Activated naive CD4-positive, alpha-beta T cell treated with anti-CD3 and anti-CD28 coated beads, Interleukin-2, amount 50 U/mL, for 24 hours (primary cell): Measurements from ENCODE around the gene NIPAL3.
"Not testable (repeated sequence)": the region's sequence is repeated elsewhere in the genome, so short reads cannot be mapped to it uniquely, and the experiment has no call there.

Experiments used
- H3K27ac Mint-ChIP-seq: one replicate; pipeline ENCODE4 v1.8.0; 2021; ENCODE audit warnings: mild to moderate bottlenecking, mixed read lengths
- H3K27me3 Mint-ChIP-seq: one replicate; pipeline ENCODE4 v1.8.0; 2021; ENCODE audit warnings: mixed read lengths
- H3K36me3 Mint-ChIP-seq: one replicate; pipeline ENCODE4 v1.8.0; 2021; ENCODE audit warnings: mixed read lengths
- H3K4me1 Mint-ChIP-seq: one replicate; pipeline ENCODE4 v1.8.0; 2021; ENCODE audit warnings: mixed read lengths
- H3K4me3 Mint-ChIP-seq: one replicate; pipeline ENCODE4 v1.8.0; 2021; ENCODE audit warnings: mild to moderate bottlenecking, mixed read lengths
- H3K9me3 Mint-ChIP-seq: one replicate; pipeline ENCODE4 v1.8.0; 2021; ENCODE audit warnings: mixed read lengths

Gene NIPAL3

DNA sequence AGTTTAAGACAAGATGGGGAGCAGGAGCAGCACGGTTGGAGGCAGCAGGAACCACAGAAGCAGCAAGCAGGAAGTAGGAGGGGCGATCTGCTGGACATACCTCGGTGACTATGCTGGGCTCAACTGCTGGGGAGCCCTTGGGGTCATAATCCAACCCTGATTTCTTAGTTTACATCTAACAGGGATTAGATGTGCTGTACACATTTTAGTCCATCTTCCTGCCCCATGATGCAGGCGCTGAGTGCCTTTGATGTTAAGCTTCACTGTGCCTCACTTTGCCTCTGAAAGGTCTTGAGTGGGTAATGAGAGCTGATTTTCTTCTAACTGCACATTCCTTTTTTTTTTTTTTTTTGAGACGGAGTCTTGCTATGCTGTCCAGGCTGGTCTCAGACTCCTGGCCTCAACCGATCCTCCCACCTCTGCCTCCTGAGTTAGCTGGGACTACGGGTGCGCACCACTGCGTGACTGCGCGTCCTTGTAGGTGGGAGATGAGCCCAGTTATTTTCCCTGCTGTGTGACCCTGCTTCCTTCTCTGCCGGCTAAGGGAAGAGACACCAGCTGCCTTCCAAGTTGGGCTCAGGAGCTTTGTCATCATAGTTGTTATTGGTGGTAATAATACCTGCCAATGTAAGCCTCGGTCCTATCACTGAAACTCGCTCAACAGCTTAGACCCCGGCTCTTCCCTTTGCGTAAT is 85.9 kb downstream of the NIPAL3 start:
- Mint-ChIP-seq H3K27ac (peak overlapping the region; percentile 97), H3K4me3 (peak overlapping the region; percentile 85), H3K9me3 (peaks cover 7% of the 10 kb centered on the region), H3K36me3 (peaks cover 3% of the 10 kb centered on the region), H3K27me3 (no peaks in the 10 kb centered on the region), H3K4me1 (peaks cover 68% of the 10 kb centered on the region)

DNA sequence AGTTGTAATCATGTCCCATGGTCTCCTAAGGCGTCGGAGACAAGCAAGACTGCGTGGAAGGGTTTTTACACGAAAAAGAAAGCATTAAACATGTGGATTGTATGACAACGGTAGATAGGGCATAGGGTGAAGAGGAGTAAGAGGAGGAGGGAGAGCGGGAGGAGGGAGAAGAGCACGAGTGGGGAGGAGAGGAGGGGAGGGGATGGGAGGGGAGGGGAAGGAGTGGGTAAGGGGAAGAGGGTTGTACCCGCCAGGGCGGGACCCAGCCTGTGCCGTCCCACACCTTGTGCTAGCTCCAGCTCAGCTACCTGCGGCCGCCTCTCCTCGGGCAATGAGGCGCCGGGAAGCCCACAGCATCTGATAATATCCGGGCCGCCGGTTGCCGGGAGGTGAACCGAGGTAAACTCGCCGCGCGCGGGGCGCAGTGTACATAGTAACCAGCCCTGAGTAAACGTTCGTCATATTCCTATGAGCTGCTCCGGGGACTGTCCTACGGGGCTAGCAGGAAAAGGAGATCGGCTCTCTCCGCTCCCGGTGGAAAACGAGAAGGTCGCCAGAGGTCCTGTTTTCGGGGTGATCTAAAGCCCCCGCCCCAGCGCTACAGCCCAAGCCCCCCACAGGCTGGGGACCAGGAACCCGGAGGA is 86.6 kb downstream of the NIPAL3 start:
- Mint-ChIP-seq H3K4me1 (peaks cover 72% of the 10 kb centered on the region), H3K36me3 (peaks cover 3% of the 10 kb centered on the region), H3K27me3 (no peaks in the 10 kb centered on the region), H3K4me3 (peak overlapping the region; percentile 85), H3K27ac (peak overlapping the region; percentile 97), H3K9me3 (peaks cover 7% of the 10 kb centered on the region)

DNA sequence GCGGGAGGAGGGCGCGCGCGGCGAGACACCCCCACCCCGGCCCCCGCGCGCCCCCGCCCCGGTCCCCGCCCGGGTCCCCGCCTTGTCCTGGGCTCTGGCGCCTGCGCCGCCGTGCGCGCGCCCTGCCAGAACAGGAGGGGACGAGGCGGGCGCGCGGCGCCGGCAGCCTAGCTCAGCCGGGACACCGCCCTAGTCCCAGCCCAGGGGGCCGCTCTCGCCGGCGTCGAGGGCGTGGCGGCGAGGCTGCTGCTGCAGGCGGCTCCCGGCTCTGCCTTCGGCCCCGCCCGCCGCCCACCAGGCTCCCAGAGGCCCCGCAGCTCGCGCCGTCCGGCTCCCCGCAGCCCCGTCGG is 87.1 kb downstream of the NIPAL3 start, which contains the start of gene RCAN3:
Gene RCAN3, plus strand, starts transcription at position 128 of the 350 bp plus-strand sequence. CDS start 11,537 bp downstream, outside the sequence.
- Mint-ChIP-seq H3K36me3 (peaks cover 3% of the 10 kb centered on the region), H3K9me3 (peaks cover 7% of the 10 kb centered on the region), H3K4me3 (peak within 1 kb of the TSS; percentile 99), H3K27ac (peak within 1 kb of the TSS; percentile 99), H3K27me3 (no peaks in the 10 kb centered on the region), H3K4me1 (peaks cover 76% of the 10 kb centered on the region)

DNA sequence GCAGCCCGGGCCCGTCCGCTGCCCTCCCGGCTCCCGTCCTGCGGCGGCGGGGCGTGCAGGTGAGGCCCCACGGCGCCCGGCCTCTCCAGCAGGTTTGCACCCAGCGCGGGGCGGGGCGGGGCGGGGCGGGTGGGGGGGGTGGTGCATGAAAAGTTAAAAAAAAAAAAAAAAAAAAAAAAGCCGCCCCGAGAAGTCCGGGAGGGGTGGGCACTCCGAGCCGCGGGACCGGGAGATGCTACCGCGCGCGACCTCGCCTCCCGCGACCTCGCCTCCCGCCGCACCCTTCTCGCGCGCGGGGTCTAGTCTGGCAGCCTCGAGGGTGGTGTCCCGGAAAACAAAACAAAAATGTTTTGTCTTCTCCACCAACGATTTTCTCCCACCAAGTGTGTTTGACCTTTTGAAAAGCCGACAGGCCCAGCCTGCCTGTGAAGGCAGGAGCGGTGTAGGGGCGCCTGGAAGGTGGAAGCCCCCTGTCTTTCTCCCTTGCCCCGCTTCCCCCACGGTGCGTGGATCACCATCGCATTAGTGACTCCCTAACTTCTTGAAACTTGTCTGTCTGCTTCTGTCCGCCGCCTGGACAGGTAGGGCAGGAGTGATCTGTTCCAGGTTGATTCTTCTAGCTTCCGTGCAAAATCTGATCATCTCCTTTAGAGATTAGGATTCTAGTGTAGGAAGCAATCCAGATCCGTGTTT is 87.6 kb downstream of the NIPAL3 start:
- Mint-ChIP-seq H3K27me3 (no peaks in the 10 kb centered on the region), H3K27ac (peak overlapping the region; percentile 99), H3K4me1 (peaks cover 79% of the 10 kb centered on the region), H3K9me3 (peaks cover 7% of the 10 kb centered on the region), H3K4me3 (peak overlapping the region; percentile 99), H3K36me3 (peaks cover 3% of the 10 kb centered on the region)

DNA sequence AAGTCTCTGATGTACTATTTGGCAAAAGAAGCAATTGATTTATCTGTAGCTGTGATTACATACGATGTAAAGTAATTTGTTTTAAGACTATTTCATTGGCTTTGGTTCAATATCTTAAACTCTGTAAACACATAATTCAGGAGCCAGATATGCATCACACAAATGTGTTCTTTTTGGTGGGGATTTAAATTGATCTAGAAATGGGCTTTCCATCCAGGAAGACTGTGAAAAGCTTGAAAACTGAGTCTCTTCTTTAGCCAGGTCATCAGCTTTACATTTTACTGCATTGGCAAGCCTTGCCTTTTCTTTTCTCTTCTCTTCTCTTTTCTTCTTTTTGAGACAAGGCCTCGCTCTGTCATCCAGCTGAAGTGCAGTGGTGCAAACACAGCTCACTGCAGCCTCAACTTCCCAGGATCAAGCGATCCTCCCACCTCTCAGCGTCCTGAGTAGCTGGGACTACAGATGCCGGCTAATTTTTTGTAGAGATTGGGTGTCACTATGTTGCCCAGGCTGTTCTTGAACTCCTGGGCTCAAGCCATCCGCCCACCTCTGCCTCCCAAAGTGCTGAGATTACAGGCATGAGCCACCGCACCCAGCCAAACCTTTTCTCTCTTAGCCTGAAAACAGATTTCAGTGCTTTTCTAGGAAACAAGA is 88.4 kb downstream of the NIPAL3 start:
- Mint-ChIP-seq H3K27ac (peak overlapping the region; percentile 99), H3K4me1 (peaks cover 79% of the 10 kb centered on the region), H3K27me3 (no peaks in the 10 kb centered on the region), H3K4me3 (peak overlapping the region; percentile 99), H3K9me3 (peaks cover 5% of the 10 kb centered on the region), H3K36me3 (peaks cover 5% of the 10 kb centered on the region)

DNA sequence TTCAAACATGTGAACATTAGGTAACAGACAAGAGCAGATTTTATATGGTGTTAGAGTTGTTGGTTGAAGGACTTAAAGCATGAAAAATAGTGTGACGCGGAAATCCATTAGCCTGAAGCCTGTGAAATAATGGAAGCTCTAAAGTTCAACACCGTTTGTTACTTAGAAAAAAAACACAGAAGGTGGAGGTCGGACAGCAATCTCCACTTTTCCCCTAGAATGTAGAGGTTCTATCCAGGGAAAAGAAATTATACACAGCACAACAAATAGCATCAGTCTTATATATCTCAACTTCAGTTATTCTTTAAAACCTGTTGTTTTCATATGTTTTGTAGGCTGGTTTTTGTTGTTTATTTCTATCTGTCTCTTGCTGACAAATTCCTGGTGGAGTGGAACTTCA is 89.0 kb downstream of the NIPAL3 start:
- H3K4me3 Mint-ChIP-seq: peak overlapping the region; percentile 99
- no peaks in the 10 kb centered on the region for H3K27me3 Mint-ChIP-seq
- no peaks in the 10 kb centered on the region for H3K9me3 Mint-ChIP-seq
- H3K27ac Mint-ChIP-seq: peak overlapping the region; percentile 99
- peaks cover 1% of the 10 kb centered on the region for H3K36me3 Mint-ChIP-seq
- peaks cover 79% of the 10 kb centered on the region for H3K4me1 Mint-ChIP-seq

DNA sequence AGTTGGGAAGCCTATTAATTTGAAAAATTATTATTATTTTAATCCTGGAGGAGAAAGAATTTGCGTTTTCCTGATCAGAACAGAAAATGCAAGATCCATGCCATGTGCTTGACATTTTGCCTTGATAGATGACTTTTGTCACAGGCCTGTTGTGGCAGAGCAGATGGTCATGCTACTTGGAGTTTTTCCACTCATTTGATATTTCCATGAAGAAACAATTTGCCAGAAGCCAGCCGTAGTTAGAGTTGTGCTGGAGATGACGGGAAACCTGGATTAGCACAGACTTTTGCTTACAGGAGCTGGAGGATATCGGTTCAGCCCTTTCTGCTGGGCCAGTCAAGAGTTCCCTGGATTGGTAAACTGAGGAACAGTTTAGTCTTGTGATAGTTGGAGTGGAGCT is 90.2 kb downstream of the NIPAL3 start:
- Mint-ChIP-seq H3K4me1 (peaks cover 81% of the 10 kb centered on the region), H3K36me3 (peaks cover 5% of the 10 kb centered on the region), H3K9me3 (no peaks in the 10 kb centered on the region), H3K27me3 (no peaks in the 10 kb centered on the region), H3K27ac (peak overlapping the region; percentile 99), H3K4me3 (peak overlapping the region; percentile 82)

DNA sequence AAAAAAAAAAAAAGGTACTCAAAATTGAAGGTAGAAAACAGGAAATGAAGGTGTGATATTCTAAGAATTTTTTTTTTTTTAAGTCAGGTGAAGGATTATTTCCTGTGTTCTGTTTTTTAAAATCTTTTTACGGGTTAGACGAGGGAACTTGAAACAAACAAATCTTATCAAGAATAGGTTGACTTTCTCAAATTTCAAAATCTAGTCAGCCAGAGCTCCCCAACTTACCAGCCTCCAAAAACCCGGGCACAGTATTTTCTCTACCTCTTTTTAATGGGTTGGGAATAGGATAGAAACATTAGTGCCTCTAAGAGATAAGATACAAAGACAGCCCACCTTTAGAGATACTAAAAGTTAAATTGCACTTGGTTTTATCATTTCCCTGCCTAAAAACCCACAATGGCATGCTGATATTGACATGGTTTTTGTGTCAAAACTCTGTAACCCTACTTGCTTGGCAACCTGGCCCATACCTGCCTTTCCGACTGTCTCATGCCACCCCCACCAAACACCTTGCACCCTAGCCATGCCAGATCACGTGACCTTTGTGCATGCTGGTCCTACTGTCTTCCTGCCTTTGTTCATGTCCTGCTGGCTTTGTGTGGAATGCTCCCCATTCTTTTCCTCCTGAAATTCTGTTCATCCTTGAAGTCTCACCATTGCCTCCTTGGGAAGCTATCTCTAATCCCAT is 91.2 kb downstream of the NIPAL3 start:
- Mint-ChIP-seq H3K4me1 (peaks cover 80% of the 10 kb centered on the region), H3K36me3 (peaks cover 8% of the 10 kb centered on the region), H3K27ac (peak overlapping the region; percentile 98), H3K4me3 (peak overlapping the region; percentile 82), H3K9me3 (no peaks in the 10 kb centered on the region), H3K27me3 (no peaks in the 10 kb centered on the region)

DNA sequence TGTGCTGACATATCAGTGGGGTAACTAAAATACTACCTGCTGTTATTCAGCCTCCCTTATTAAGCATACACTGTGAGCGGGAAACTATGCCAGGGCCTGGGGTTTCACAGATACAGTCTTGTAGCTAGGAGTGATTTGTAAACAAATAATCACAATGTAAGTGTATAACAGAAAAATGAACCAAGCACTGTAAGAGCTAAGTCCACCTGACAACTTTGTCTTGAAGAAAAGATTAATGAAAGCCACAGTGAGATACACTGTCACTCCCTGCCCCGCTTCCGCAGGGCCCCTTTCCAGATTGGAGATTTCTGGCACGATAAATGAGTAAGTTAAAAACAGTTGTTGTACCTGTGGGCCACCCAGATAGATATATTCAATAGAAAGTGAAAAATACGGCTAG is 91.8 kb downstream of the NIPAL3 start:
- Mint-ChIP-seq H3K27ac (peak overlapping the region; percentile 98), H3K4me1 (peaks cover 85% of the 10 kb centered on the region), H3K9me3 (no peaks in the 10 kb centered on the region), H3K4me3 (peak overlapping the region; percentile 82), H3K36me3 (peaks cover 9% of the 10 kb centered on the region), H3K27me3 (no peaks in the 10 kb centered on the region)

DNA sequence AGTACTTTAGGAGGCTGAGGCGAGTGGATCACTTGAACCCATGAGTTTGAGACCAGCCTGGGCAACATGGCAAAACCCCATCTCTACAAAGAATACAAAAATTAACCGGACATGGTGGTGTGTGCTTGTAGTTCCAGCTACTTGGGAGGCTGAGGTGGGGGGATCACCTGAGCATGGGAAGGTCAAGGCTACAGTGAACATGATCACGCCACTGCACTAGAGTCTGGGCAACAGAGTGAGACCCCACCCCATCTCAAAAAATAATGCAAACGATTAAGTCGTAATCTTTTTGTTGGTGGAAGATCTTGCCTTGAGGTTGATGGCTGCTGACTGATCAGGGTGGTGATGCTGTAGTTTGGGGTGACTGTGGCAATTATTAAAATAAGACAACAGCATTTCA is 93.3 kb downstream of the NIPAL3 start:
- Mint-ChIP-seq H3K4me3 (peak overlapping the region; percentile 42), H3K27me3 (no peaks in the 10 kb centered on the region), H3K27ac (peak overlapping the region; percentile 98), H3K9me3 (no peaks in the 10 kb centered on the region), H3K4me1 (peaks cover 89% of the 10 kb centered on the region), H3K36me3 (peaks cover 9% of the 10 kb centered on the region)

DNA sequence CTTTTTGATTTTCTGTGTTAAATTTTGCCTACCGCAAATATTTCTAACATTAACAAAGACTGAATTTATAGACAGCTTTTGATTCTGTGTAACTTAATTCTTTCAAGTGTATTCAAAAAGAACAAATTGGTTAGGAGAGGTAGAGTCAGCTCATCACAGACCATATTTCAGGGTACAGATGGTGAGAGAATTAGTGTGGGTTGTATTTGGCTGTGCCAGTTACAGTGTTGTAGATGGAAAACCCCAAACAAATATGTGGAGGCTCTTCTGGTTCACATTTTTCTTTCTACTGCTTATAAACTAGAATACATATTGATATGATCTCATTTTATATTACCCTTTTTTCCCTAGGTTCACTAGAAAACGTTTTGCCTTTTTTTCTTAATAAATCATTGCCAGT is 98.1 kb downstream of the NIPAL3 start:
- Mint-ChIP-seq H3K36me3 (peaks cover 12% of the 10 kb centered on the region), H3K4me1 (peaks cover 85% of the 10 kb centered on the region), H3K4me3 (peak overlapping the region; percentile 45), H3K27ac (peak overlapping the region; percentile 92), H3K9me3 (no peaks in the 10 kb centered on the region), H3K27me3 (no peaks in the 10 kb centered on the region)

DNA sequence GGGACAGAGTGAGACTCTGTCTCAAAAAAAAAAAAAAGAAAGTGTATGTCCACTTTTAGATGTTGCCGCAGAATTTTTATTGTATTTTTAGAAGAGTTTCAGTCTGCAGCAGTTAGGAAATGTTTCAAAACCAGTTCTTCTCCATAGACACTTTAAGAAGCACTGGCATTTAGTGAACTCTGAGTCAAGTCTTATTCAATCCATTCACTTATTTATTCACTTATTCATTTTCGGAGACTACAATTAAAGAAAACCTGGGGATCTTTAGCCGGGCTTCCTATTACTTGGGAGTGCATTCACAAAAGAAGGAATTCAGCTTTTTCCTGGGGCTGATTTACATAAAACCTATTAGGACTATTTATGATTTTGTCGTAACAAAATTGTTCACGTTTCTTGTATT is 99.3 kb downstream of the NIPAL3 start:
- H3K9me3 Mint-ChIP-seq: peaks cover under 1% of the 10 kb centered on the region
- H3K27me3 Mint-ChIP-seq: no peaks in the 10 kb centered on the region
- H3K27ac Mint-ChIP-seq: peak overlapping the region; percentile 72
- H3K4me1 Mint-ChIP-seq: peaks cover 85% of the 10 kb centered on the region
- no peak overlapping the region for H3K4me3 Mint-ChIP-seq
- H3K36me3 Mint-ChIP-seq: peaks cover 16% of the 10 kb centered on the region

DNA sequence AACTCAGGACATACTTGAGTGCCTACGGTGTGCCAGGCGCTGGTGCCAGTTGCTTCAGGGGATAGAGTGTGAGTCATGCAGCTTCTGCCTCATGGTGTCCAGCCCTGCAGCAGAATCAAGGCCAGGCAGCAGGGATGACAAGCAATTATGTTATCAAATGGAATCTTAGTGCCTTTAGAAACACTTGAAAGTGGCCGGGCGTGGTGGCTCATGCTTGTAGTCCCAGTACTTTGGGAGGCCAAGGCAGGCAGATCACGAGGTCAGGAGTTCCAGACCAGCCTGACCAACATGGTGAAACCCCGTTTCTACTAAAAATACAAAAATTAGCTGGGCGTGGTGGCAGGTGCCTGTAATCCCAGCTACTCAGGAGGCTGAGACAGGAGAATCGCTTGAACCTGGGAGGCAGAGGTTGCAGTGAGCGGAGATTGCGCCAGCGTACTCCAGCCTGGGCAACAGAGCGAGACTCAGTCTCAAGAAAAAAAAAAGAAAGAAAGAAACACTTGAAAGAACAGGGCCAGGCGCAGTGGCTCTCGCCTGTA is 100.1 kb downstream of the NIPAL3 start:
- not testable (repeated sequence) for H3K27me3 Mint-ChIP-seq, H3K9me3 Mint-ChIP-seq
- Mint-ChIP-seq H3K4me3 (peak overlapping the region; percentile 12), H3K36me3 (peaks cover 19% of the 10 kb centered on the region), H3K27ac (peak overlapping the region; percentile 72), H3K4me1 (peaks cover 83% of the 10 kb centered on the region)

DNA sequence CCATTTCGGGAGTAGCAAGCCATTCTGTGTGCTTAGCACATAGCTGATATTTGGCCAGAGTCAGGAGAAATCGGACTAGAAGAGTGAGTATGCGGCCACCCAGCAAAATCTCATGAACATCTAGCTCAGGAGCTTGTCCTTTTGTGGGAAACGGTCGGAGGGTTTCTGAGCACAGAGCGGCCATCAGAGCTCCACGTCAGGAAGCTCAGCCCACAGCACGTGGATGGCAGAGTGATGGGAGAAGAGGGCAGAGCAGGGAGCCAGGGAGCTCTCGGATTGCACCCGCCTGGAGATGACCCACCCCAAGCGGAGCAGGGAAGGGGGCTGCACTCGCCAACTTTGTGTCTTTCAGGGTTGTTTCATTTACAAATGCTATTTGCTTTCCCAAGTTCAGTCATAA is 100.9 kb downstream of the NIPAL3 start:
- H3K9me3 Mint-ChIP-seq: peaks cover 6% of the 10 kb centered on the region
- H3K27me3 Mint-ChIP-seq: no peaks in the 10 kb centered on the region
- H3K27ac Mint-ChIP-seq: peak overlapping the region; percentile 53
- H3K4me1 Mint-ChIP-seq: peaks cover 83% of the 10 kb centered on the region
- H3K4me3 Mint-ChIP-seq: no peak overlapping the region
- peaks cover 19% of the 10 kb centered on the region for H3K36me3 Mint-ChIP-seq

DNA sequence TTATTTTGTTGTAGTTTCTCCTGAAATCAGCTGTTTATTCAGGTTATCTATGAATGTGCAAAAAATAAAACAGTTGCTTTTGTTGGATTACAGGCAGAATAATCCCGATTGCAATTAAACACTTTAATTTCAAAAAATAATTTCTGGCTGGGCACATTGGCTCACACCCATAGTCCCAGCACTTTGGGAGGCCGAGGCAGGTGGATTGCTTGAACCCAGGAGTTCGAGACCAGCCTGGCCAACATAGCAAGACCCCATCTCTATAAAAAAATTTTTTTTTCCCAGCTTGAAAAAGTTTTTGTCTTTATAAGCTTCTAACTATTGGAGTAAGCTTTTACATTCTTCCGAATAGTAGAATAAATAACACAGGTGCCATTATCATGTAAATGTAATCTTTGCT is 102.3 kb downstream of the NIPAL3 start:
- Mint-ChIP-seq H3K27ac (no peak overlapping the region), H3K27me3 (no peaks in the 10 kb centered on the region), H3K4me3 (no peak overlapping the region), H3K4me1 (peaks cover 81% of the 10 kb centered on the region), H3K9me3 (peaks cover 6% of the 10 kb centered on the region), H3K36me3 (peaks cover 15% of the 10 kb centered on the region)
